ENCODE results near the gene TRIM9. TPM values are rescaled to one million over a fixed set of nuclear protein-coding genes. Genes with fewer than 3 reads are reported as not detected.
A peak's percentile ranks its signal among the peaks of the same experiment; 100 is the strongest.
"Not testable (repeated sequence)": the region's sequence is repeated elsewhere in the genome, so short reads cannot be mapped to it uniquely, and the experiment has no call there.

The TRIM9 gene
- total and polyA plus RNA-seq, 12 donors: 0.55 to 5.3 (median 2.0) TPM

DNA sequence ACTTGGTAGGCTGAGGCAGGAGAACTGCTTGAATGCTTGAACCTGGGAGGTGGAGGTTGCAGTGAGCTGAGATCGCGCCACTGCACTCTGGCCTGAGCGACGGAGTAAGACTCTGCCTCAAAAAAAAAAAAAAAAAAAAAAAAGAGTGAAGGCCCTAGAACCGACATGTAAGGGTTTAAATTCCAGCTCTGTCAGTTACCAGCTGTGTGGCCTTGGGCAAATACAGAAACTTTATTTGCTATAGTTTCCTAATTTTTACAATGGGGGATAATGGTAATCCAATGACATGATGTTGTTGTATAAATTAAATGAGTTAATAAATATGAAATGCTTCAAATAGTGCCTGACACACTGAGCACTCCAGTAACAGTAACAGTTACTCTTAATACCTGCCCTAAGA lies 131.0 kb downstream of the TRIM9 start:
- H3K27me3 ChIP-seq: no peaks in the 10 kb centered on the region
- TF ChIP-seq POLR2A (IDR thresholded peaks at IDR 0.05) (no peak), CTCF (IDR thresholded peaks at IDR 0.05) (no peak)
- H3K9me3 ChIP-seq (replicated peaks in 1 of 3): no peaks in the 10 kb centered on the region
- intact Hi-C loops (cut with DNase I): loop anchor here in 1 of 2 donors (10.0 kb wide), 1 partner anchor 261 kb away; no protein-coding TSS in a partner anchor
- H3K4me1 ChIP-seq (replicated peaks in 1 of 2): peaks cover 17 to 30% of the 10 kb centered on the region in 2 donors
- no peaks in the 10 kb centered on the region for H3K36me3 ChIP-seq (replicated peaks in 1 of 2)
- H3K27ac ChIP-seq: no peak overlapping the region
- WGBS, 4 donors: 65 to 84% (median 78%) methylated on average over 5 of the region's 5 CpGs
- no peak for DNase-seq
- no peak overlapping the region for H3K4me3 ChIP-seq

GRCh38 chr14:50961605-50962221 lies 133.2 kb downstream of the TRIM9 start:
- TF ChIP-seq CTCF (IDR thresholded peaks at IDR 0.05) (no peak), POLR2A (IDR thresholded peaks at IDR 0.05) (peak in 1 of 2 donors; percentile 78)
- intact Hi-C loops (cut with DNase I): loop anchor here in 1 of 2 donors (10.0 kb wide), 1 partner anchor 263 kb away; no protein-coding TSS in a partner anchor
- Histone ChIP-seq H3K27me3 (no peaks in the 10 kb centered on the region), H3K27ac (peak overlapping the region; percentile 59 to 88 (median 76)), H3K4me3 (peak overlapping the region in 2 of 4 donors; percentile 13 to 40), H3K4me1 (replicated peaks in 1 of 2) (peaks cover 17 to 30% of the 10 kb centered on the region in 2 donors), H3K36me3 (replicated peaks in 1 of 2) (no peaks in the 10 kb centered on the region), H3K9me3 (replicated peaks in 1 of 3) (no peaks in the 10 kb centered on the region)
- WGBS, 4 donors: 0 to 9% (median 7%) methylated on average over 2 of the region's 2 CpGs
- peak in 6 of 7 donors; percentile 46 to 73 (median 62) for DNase-seq

DNA sequence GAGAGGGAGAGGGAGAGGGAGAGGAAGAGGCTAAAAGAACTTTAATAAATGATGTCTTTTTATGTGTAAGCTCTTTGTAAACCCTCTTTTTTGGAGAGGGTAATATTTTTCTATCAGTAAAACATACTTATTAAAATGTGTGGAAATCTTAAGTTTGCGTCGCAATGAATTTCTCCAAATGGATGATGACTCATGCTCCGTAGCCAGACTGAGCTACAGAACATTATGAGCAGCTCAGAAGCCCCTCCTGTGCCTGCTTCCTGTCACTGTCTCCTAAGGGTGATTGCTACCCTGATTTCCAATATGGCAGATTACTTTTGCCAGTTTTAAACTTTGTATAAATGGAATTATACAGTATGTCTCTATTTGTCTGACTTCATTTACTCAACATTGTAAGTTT lies 137.6 kb downstream of the TRIM9 start:
- peak in 1 of 7 donors; percentile 24 for DNase-seq
- TF ChIP-seq POLR2A (IDR thresholded peaks at IDR 0.05) (no peak), CTCF (IDR thresholded peaks at IDR 0.05) (no peak)
- H3K27me3 ChIP-seq: no peaks in the 10 kb centered on the region
- H3K4me3 ChIP-seq: no peak overlapping the region
- no peaks in the 10 kb centered on the region for H3K9me3 ChIP-seq (replicated peaks in 1 of 3)
- H3K27ac ChIP-seq: no peak overlapping the region
- intact Hi-C loops (cut with DNase I): no loop called here
- H3K36me3 ChIP-seq (replicated peaks in 1 of 2): no peaks in the 10 kb centered on the region
- 64 to 82% (median 70%) methylated on average over 3 of the region's 3 CpGs for WGBS, 4 donors
- peaks cover 8 to 29% of the 10 kb centered on the region in 2 donors for H3K4me1 ChIP-seq (replicated peaks in 1 of 2)

DNA sequence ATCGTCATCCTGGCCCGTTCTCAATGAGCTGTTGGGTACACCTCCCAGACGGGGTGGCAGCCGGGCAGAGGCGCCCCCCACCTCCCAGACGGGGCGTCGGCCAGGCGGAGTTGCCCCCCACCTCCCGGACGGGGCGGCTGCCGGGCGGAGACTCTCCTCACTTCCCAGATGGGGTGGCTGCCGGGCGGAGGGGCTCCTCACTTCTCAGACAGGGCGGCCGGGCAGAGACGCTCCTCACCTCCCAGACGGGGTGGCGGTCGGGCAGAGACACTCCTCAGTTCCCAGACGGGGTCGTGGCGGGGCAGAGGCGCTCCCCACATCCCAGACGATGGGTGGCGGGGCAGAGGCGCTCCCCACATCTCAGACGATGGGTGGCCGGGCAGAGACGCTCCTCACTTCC lies 138.5 kb downstream of the TRIM9 start:
- DNase-seq; H3K27me3 ChIP-seq; H3K9me3 ChIP-seq (replicated peaks in 1 of 3); H3K36me3 ChIP-seq (replicated peaks in 1 of 2); H3K27ac ChIP-seq; H3K4me3 ChIP-seq; intact Hi-C loops (cut with DNase I): not testable (repeated sequence)
- WGBS, 4 donors: 93 to 95% (median 94%) methylated on average over 12 to 30 of the region's 32 CpGs
- peaks cover 8 to 21% of the 10 kb centered on the region in 2 donors for H3K4me1 ChIP-seq (replicated peaks in 1 of 2)
